Activated CD8-positive, alpha-beta T cell treated with anti-CD3 and anti-CD28 coated beads for 36 hours (primary cell): ENCODE measurements around the gene ECI1. TPM values are rescaled to one million over a fixed set of nuclear protein-coding genes. Genes with fewer than 3 reads are reported as not detected.
A peak's percentile ranks its signal among the peaks of the same experiment; 100 is the strongest.

Experiments used
- ATAC-seq: fragments of 200-7000 bp; cut with Tn5 transposase; one replicate; pipeline ENCODE4 v1.10.0; 2021; ENCODE audit warnings: mild to moderate bottlenecking, moderate library complexity
- CTCF ChIA-PET: fragments of 350-600 bp; sonication (Branson Sonifier 250); formaldehyde crosslinking; loops from one replicate; lab custom pipeline; 2021; ENCODE audit warnings: antibody characterized with exemption; lab: Charles Lee
- POLR2A ChIA-PET: fragments of 350-600 bp; sonication (Branson Sonifier 250); formaldehyde crosslinking; loops from one replicate; lab custom pipeline; 2021; ENCODE audit warnings: antibody characterized with exemption; lab: Charles Lee
- DNase-seq: peaks from one replicate; pipeline ENCODE4 v3.0.0-alpha.2; 2020
- H3K27ac Mint-ChIP-seq: one replicate; pipeline ENCODE4 v1.8.0; 2021; ENCODE audit warnings: mild to moderate bottlenecking, mixed read lengths
- H3K27me3 Mint-ChIP-seq: one replicate; pipeline ENCODE4 v1.8.0; 2021; ENCODE audit warnings: mixed read lengths
- H3K36me3 Mint-ChIP-seq: one replicate; pipeline ENCODE4 v1.8.0; 2021; ENCODE audit warnings: low read depth, mixed read lengths
- H3K4me1 Mint-ChIP-seq: one replicate; pipeline ENCODE4 v1.8.0; 2021; ENCODE audit warnings: low read depth, mixed read lengths
- H3K4me3 Mint-ChIP-seq: one replicate; pipeline ENCODE4 v1.8.0; 2021; ENCODE audit warnings: mild to moderate bottlenecking, moderate library complexity, mixed read lengths
- H3K9me3 Mint-ChIP-seq: one replicate; pipeline ENCODE4 v1.8.0; 2021; ENCODE audit warnings: mixed read lengths
- intact Hi-C: fragments of 100-400 bp; cut with micrococcal nuclease; formaldehyde crosslinking; loops from one replicate; pipeline ENCODE4 v1.10.0; 2022
- total RNA-seq, 2 experiments: library from RNA; stranded (reverse); gene quantifications; one replicate each; pipeline ENCODE4 v1.2.3, GENCODE V29; 2021
- TF ChIP-seq, protein P1 (sequence below): fragments of 200-600 bp; IDR thresholded peaks from one replicate; pipeline ENCODE4 v1.8.0; 2022; ENCODE audit warnings: antibody characterized with exemption, mild to moderate bottlenecking

Gene ECI1, protein sequence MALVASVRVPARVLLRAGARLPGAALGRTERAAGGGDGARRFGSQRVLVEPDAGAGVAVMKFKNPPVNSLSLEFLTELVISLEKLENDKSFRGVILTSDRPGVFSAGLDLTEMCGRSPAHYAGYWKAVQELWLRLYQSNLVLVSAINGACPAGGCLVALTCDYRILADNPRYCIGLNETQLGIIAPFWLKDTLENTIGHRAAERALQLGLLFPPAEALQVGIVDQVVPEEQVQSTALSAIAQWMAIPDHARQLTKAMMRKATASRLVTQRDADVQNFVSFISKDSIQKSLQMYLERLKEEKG
- 10 to 100 TPM; 37.4 to 40.5 TPM for total RNA-seq

- no peaks in the 10 kb centered on the region for H3K9me3 Mint-ChIP-seq
- peak within 1 kb of the TSS; percentile 88 for H3K4me3 Mint-ChIP-seq
- peaks cover 37% of the 10 kb centered on the region for H3K36me3 Mint-ChIP-seq
- ATAC-seq (peak; percentile 91), DNase-seq (peak; percentile 87)
- intact Hi-C loops = no loop called here
- CTCF ChIA-PET = interaction anchor here (0.6 to 3.1 kb wide), 6 partner anchors 12 to 249 kb away, joined by 3 to 24 read pairs (median 6); partner anchors contain the start of gene CASKIN1
- peak within 1 kb of the TSS; percentile 91 for H3K27ac Mint-ChIP-seq
- peaks cover 14% of the 10 kb centered on the region for H3K4me1 Mint-ChIP-seq
- H3K27me3 Mint-ChIP-seq = no peaks in the 10 kb centered on the region
- TF ChIP-seq, protein P1, sequence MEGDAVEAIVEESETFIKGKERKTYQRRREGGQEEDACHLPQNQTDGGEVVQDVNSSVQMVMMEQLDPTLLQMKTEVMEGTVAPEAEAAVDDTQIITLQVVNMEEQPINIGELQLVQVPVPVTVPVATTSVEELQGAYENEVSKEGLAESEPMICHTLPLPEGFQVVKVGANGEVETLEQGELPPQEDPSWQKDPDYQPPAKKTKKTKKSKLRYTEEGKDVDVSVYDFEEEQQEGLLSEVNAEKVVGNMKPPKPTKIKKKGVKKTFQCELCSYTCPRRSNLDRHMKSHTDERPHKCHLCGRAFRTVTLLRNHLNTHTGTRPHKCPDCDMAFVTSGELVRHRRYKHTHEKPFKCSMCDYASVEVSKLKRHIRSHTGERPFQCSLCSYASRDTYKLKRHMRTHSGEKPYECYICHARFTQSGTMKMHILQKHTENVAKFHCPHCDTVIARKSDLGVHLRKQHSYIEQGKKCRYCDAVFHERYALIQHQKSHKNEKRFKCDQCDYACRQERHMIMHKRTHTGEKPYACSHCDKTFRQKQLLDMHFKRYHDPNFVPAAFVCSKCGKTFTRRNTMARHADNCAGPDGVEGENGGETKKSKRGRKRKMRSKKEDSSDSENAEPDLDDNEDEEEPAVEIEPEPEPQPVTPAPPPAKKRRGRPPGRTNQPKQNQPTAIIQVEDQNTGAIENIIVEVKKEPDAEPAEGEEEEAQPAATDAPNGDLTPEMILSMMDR = peak; percentile 41
- POLR2A ChIA-PET = interaction anchor here (0.6 to 3.8 kb wide), 31 partner anchors 9 to 645 kb away, joined by 3 to 59 read pairs (median 5); partner anchors contain the start of genes BRICD5, CCNF, DNASE1L2 and PGP
These were observed at the start of gene ECI1 for GRCh38 chr16:2251296-2252111. Gene ECI1 (minus strand): TSS chr16:2251587. CDS start chr16:2251566, 21 bp downstream.

GRCh38 chr16:2299915-2300192, 48.5 kb upstream of the ECI1 start:
- TF ChIP-seq, protein P1 = no peak
- CTCF ChIA-PET = no interaction called here
- H3K4me3 Mint-ChIP-seq = no peak overlapping the region
- POLR2A ChIA-PET = no interaction called here
- intact Hi-C loops = no loop called here
- no peaks in the 10 kb centered on the region for H3K9me3 Mint-ChIP-seq
- ATAC-seq (no peak), DNase-seq (no peak)
- peaks cover 5% of the 10 kb centered on the region for H3K4me1 Mint-ChIP-seq
- H3K27ac Mint-ChIP-seq = no peak overlapping the region
- no peaks in the 10 kb centered on the region for H3K27me3 Mint-ChIP-seq
- no peaks in the 10 kb centered on the region for H3K36me3 Mint-ChIP-seq

GRCh38 chr16:2299121-2299914, 47.9 kb upstream of the ECI1 start:
- DNase-seq (no peak), ATAC-seq (no peak)
- Mint-ChIP-seq H3K9me3 (no peaks in the 10 kb centered on the region), H3K36me3 (no peaks in the 10 kb centered on the region), H3K27me3 (no peaks in the 10 kb centered on the region), H3K4me3 (no peak overlapping the region), H3K4me1 (peaks cover 5% of the 10 kb centered on the region), H3K27ac (no peak overlapping the region)
- TF ChIP-seq, protein P1 = no peak
- ChIA-PET POLR2A (no interaction called here), CTCF (no interaction called here)
- intact Hi-C loops = no loop called here

DNA sequence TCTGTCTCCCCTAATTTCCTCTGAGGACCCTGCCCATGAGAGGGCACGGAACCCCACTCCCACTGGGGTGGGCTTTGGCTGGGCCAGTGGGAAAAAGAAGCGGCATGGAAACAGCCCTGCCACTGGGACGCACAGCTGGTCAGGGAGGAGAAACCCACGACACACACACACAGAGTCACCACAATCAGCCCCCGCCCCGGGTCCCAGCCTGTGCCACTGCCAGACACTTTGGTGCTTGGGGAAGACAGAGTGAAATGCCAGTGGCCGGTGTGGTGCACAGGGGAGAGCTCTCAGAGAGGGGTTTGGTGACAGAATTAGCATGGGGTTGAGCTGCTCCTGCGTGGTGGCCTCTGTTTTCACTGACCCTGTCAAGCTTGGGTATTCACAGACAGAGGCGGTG, 47.2 kb upstream of the ECI1 start:
- ChIA-PET POLR2A (no interaction called here), CTCF (no interaction called here)
- ATAC-seq = no peak
- Mint-ChIP-seq H3K9me3 (no peaks in the 10 kb centered on the region), H3K27ac (no peak overlapping the region), H3K36me3 (no peaks in the 10 kb centered on the region), H3K4me1 (peaks cover 5% of the 10 kb centered on the region), H3K27me3 (no peaks in the 10 kb centered on the region), H3K4me3 (no peak overlapping the region)
- no peak for DNase-seq
- TF ChIP-seq, protein P1 = no peak
- intact Hi-C loops = no loop called here
